Muscle layer of colon (tissue), 2 donors: ENCODE data around the gene RASD2.

Experiments used
- H3K27ac ChIP-seq: one replicate; pipeline ENCODE4 v1.7.0; 2013; ENCODE audit warnings: low read depth, mild to moderate bottlenecking, low read length, moderate library complexity
- H3K27me3 ChIP-seq, 2 donors: one replicate each; pipeline ENCODE4 v1.7.0; 2013; ENCODE audit warnings: low read length in 2 of 2, mild to moderate bottlenecking in 2 of 2; ENCODE audit not compliant: insufficient read depth in 2 of 2, control insufficient read depth in 1 of 2
- H3K36me3 ChIP-seq: one replicate; pipeline ENCODE4 v1.7.0; 2013; ENCODE audit warnings: mild to moderate bottlenecking, low read length; ENCODE audit not compliant: insufficient read depth
- H3K4me1 ChIP-seq: one replicate; pipeline ENCODE4 v1.7.0; 2013; ENCODE audit warnings: mild to moderate bottlenecking, low read length; ENCODE audit not compliant: insufficient read depth
- H3K4me3 ChIP-seq, 2 donors: one replicate each; pipeline ENCODE4 v1.7.0; 2013; ENCODE audit warnings: low read length in 2 of 2, low read depth in 1 of 2, mild to moderate bottlenecking in 1 of 2, moderate library complexity in 1 of 2
- H3K9ac ChIP-seq: one replicate; pipeline ENCODE4 v1.7.0; 2013; ENCODE audit warnings: low read length
- H3K9me3 ChIP-seq: one replicate; pipeline ENCODE4 v1.7.0; 2013; ENCODE audit warnings: mild to moderate bottlenecking, low read length
- donor health status: abdominal sarcoma.
- donor health status: Adenocarcinoma of cecum.

Gene RASD2

DNA sequence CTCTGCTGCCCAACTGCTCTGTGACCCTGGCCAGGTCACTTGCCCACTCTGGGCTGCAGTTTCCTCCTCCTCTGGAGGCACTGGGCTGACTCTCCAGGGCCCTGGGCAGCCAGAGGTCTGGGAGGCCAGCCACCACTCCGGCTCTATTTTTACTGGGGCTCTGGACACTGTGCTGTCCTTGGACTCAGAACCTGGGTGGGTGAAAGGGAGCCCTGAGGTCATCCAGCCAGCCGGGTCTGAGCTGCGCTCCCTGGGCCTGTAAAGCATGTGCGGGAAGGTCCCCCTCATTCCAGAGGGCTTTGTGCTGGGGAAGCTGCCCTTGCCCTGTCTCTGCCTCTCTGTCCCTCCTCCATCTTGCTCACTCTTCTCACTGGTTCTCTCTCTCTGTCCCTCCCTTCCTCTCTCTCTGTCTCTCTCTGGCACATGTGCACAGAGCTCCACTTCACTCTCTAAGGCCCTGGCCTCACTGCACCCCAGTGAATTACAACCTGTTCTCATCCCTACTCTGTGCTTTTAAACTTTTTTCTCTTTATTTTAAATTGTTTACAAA is 51.9 kb downstream of the RASD2 start:
- Histone ChIP-seq H3K27ac (peak overlapping the region; percentile 83), H3K9me3 (no peaks in the 10 kb centered on the region), H3K36me3 (no peaks in the 10 kb centered on the region), H3K4me1 (peaks cover 51% of the 10 kb centered on the region), H3K27me3 (no peaks in the 10 kb centered on the region), H3K9ac (peak overlapping the region; percentile 10), H3K4me3 (no peak overlapping the region)

DNA sequence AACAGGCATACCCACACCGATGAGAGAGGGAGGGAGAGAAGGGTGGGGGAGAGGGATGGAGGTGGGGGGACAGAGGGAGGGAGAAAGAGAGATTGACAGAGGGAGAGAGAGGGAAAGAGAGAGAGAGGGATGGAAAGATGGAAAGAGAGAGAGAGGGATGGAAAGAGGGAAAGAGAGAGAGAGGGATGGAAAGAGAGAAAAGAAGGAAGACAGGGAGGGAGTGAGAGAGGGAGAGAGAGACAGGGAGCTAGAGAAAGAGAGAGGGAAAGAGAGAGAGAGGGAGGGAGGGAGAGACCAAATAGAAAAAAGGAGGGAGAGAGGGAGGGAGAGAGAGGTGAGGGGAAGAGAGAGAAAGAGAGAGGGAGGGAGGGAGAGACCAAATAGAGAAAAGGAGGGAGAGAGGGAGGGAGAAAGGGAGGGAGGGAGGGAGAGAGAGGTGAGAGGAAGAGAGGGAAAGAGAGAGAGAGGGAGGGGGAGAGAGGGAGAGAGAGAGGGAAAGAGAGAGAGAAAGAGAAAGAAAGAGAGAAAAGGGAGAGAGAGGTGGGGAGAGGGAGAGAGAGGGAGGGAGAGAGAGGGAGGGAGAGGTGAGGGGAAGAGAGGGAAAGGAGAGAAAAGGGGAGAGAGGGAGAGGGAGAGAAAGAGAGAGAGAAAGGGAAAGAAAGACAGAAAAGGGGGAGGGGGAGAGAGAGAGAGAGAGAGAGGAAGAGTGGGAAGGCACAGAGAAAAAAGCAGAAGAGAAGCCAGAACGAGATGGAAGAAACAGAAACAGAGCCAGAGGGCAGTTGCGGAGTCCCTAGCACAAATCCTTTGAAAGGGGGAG is 52.6 kb downstream of the RASD2 start:
- H3K27ac ChIP-seq: peak overlapping the region; percentile 83

DNA sequence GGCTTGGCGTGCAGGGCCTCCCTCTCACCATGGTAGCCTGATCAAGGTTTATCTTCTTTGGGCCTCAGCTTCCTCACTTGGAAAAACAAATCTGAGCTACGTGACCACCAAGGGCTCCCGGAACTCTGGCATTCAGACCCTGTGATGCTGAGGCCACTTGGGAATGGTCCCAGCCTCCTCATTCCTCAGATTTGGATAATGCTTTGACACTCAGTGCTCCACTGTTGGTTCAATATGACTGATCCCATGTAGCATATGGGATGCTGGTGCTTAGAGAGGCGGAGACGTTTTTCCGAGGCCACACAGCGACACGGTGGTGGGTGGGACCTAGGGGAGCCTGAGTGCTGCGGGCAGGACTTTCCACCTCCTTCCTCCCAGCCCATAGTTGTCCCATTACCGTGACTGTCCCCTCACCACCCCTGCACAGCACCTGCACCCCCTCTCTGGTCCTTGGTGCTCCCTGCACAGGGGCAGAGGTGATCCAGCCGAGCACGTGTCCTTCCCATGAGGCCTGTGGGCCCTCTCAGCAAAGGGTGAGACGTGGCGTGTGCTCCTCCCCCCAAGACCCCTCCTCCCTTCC is 53.4 kb downstream of the RASD2 start:
- Histone ChIP-seq H3K4me3 (no peak overlapping the region), H3K36me3 (no peaks in the 10 kb centered on the region), H3K4me1 (peaks cover 41% of the 10 kb centered on the region), H3K9me3 (no peaks in the 10 kb centered on the region), H3K27me3 (no peaks in the 10 kb centered on the region), H3K27ac (peak overlapping the region; percentile 62), H3K9ac (no peak overlapping the region)

More for the DNA sequence above, 52.6 kb downstream of the RASD2 start:
- Histone ChIP-seq H3K36me3 (no peaks in the 10 kb centered on the region), H3K4me3 (no peak overlapping the region), H3K27me3 (no peaks in the 10 kb centered on the region), H3K9ac (no peak overlapping the region), H3K9me3 (no peaks in the 10 kb centered on the region), H3K4me1 (peaks cover 47% of the 10 kb centered on the region)

GRCh38 chr22:35594686-35595085 is 54.1 kb downstream of the RASD2 start:
- Histone ChIP-seq H3K36me3 (no peaks in the 10 kb centered on the region), H3K4me1 (peaks cover 38% of the 10 kb centered on the region), H3K4me3 (no peak overlapping the region), H3K27ac (peak overlapping the region; percentile 17), H3K9ac (no peak overlapping the region), H3K9me3 (no peaks in the 10 kb centered on the region), H3K27me3 (no peaks in the 10 kb centered on the region)

DNA sequence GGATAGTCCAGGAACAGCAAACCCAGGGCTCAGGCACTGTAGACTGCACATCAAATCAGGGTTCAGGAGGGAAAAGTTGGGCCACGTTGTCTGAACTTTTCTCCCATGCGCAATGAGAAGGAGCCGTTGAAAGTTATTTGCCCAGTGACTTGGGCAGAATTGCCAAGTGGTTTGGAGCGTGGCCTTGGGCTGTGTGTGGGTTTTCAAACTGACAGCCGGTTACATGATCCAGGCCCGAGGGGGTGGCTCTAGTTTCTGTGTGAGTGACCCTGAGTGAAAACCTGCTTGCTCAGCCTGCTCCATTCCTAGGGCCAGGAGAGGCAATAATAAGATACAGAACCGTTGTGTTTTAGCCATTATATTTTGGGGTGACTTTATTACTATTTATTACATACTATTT is 56.2 kb downstream of the RASD2 start:
- Histone ChIP-seq H3K4me1 (peaks cover 36% of the 10 kb centered on the region), H3K27ac (peak overlapping the region; percentile 66), H3K36me3 (no peaks in the 10 kb centered on the region), H3K9me3 (no peaks in the 10 kb centered on the region), H3K27me3 (no peaks in the 10 kb centered on the region), H3K4me3 (no peak overlapping the region), H3K9ac (no peak overlapping the region)

DNA sequence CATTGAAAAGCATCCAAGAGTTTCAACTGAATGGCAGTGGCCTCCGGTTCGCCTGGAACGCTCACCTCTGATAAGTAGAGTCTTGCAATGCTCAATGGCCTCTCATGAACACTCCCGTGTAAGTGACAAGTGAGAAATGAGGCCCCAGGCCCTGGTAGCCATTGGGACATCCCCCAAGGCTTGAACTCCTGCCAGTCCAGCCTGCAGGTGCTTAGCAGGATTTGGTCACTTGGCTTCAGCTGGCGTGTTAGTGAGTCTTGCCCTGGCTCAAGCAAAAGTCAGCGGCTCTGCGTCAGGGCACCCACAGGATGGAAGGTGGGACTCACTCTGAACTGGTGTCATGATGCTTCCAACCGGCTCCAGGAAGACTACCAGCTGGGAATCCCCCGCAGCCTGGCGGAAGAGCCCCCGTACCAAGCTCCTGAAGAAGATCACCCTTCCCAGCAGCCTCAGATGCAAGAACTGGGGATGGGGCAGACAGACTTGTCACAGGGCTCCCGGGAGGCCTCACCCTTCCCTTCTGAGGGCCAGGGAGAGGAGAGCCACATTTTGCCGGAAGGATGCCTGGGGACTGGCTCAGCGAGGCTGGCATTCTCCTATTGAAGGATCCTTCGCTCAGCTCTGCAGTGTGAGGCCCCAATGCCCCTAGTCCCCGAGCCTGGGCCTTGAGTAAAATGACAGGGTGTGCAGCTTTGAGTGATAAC is 57.2 kb downstream of the RASD2 start:
- Histone ChIP-seq H3K4me3 (no peak overlapping the region), H3K36me3 (no peaks in the 10 kb centered on the region), H3K27me3 (no peaks in the 10 kb centered on the region), H3K4me1 (peaks cover 26% of the 10 kb centered on the region), H3K9ac (no peak overlapping the region), H3K27ac (peak overlapping the region; percentile 41), H3K9me3 (no peaks in the 10 kb centered on the region)

DNA sequence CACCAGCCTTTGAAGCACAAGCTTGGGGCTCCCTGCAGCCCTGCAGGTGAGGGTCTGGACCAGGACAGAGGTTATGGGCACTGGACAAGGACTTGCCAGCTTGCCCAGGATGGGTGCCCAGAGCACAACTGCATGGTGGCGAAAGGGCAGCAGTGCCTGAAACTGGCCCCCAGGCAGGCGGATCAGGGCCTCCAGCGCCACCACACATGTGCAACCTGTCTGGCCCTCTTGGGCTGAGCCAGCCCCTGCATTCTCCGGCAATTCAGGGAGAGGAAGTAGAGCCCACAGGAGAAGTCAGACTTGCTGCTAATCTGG is 57.7 kb downstream of the RASD2 start:
- Histone ChIP-seq H3K27me3 (no peaks in the 10 kb centered on the region), H3K36me3 (no peaks in the 10 kb centered on the region), H3K4me1 (peaks cover 21% of the 10 kb centered on the region), H3K9me3 (no peaks in the 10 kb centered on the region), H3K4me3 (no peak overlapping the region), H3K27ac (no peak overlapping the region), H3K9ac (no peak overlapping the region)

DNA sequence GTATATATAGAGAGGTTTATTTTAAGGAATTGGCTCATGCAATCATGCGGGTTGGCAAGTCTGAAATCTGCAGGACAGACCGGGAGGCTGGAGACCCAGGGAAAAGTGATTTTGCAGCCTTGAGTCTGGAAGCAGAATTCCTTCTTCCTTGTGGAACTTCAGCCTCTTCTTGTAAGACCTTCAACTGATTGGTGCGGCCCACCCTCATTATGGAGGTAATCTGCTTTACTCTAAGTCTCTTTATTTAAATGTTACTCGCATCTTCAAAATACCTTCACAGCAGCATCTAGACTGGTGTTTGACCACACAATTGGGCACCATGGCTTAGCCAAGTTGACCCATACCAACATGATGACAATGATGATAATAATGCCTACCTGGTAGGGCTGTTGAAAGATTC is 58.7 kb downstream of the RASD2 start:
- no peaks in the 10 kb centered on the region for H3K36me3 ChIP-seq
- H3K27me3 ChIP-seq: no peaks in the 10 kb centered on the region
- H3K9ac ChIP-seq: no peak overlapping the region
- H3K9me3 ChIP-seq: no peaks in the 10 kb centered on the region
- peaks cover 12% of the 10 kb centered on the region for H3K4me1 ChIP-seq
- H3K27ac ChIP-seq: no peak overlapping the region
- H3K4me3 ChIP-seq: no peak overlapping the region

DNA sequence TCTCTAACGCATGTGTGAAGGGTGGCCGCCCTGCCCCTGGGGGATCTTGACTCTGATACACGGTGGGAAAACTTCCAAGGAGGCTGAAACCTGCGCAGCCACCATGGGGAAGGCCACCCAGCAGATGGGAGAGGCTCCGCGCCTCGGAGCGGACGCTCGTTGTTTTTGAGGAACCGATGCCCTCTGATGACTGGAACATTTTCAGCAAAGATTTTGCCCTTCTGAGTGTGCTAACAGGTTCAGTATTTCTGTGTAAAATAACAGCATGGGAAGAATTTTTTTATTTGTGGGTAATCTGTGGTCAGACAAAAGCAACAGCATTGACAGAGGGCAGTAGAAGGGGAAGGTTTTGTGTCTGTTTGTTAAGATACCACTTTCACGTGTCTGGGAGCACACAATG is 59.8 kb downstream of the RASD2 start:
- Histone ChIP-seq H3K9ac (no peak overlapping the region), H3K4me1 (peaks cover 22% of the 10 kb centered on the region), H3K27me3 (no peaks in the 10 kb centered on the region), H3K27ac (no peak overlapping the region), H3K9me3 (no peaks in the 10 kb centered on the region), H3K36me3 (no peaks in the 10 kb centered on the region), H3K4me3 (no peak overlapping the region)

- Histone ChIP-seq H3K27me3 (no peaks in the 10 kb centered on the region), H3K4me1 (peaks cover 25% of the 10 kb centered on the region), H3K4me3 (no peak overlapping the region), H3K9ac (no peak overlapping the region), H3K9me3 (no peaks in the 10 kb centered on the region), H3K27ac (no peak overlapping the region), H3K36me3 (no peaks in the 10 kb centered on the region)
Measured at GRCh38 chr22:35601013-35601580, 60.5 kb downstream of the RASD2 start.
